Lower lobe of right lung (tissue), 2 donors: Measurements from ENCODE around the gene RAVER1. TPM values are rescaled to one million over a fixed set of nuclear protein-coding genes. Genes with fewer than 3 reads are reported as not detected.
"Not testable (repeated sequence)": the region's sequence is repeated elsewhere in the genome, so short reads cannot be mapped to it uniquely, and the experiment has no call there.

Source experiments
- ATAC-seq, 2 donors: fragments of 200-7000 bp; cut with Tn5 transposase; one replicate each; pipeline ENCODE4 v1.9.1; 2020 to 2022; ENCODE audit warnings: mild to moderate bottlenecking in 2 of 2, moderate library complexity in 2 of 2
- DNase-seq: peaks from one replicate; pipeline ENCODE4 v3.0.0-alpha.2; 2020
- H3K27ac ChIP-seq: fragments of 200-600 bp; one replicate; pipeline ENCODE4 v1.8.0; 2022
- H3K27me3 ChIP-seq: fragments of 200-600 bp; one replicate; pipeline ENCODE4 v1.8.0; 2022; ENCODE audit warnings: low read depth
- H3K36me3 ChIP-seq: fragments of 200-600 bp; one replicate; pipeline ENCODE4 v1.8.0; 2022; ENCODE audit warnings: mild to moderate bottlenecking
- H3K4me1 ChIP-seq: fragments of 200-600 bp; one replicate; pipeline ENCODE4 v1.8.0; 2022
- H3K4me3 ChIP-seq: fragments of 200-600 bp; one replicate; pipeline ENCODE4 v1.8.0; 2022; ENCODE audit warnings: mild to moderate bottlenecking
- H3K9me3 ChIP-seq: fragments of 200-600 bp; one replicate; pipeline ENCODE4 v1.8.0; 2022
- CTCF ChIP-seq: fragments of 200-600 bp; IDR thresholded peaks from one replicate; pipeline ENCODE4 v1.8.0; 2022; ENCODE audit warnings: antibody characterized with exemption, mild to moderate bottlenecking
- intact Hi-C: fragments of 100-400 bp; cut with DNase I; formaldehyde crosslinking; loops from one replicate; pipeline ENCODE4 v1.11.0; 2022
- total RNA-seq: library from RNA; stranded (reverse); fragmentation: NEBNext Ultra II Directional; extraction: Animal tissue kit (Norgen Biotek cat#: 25700); gene quantifications from one replicate; pipeline ENCODE4 v1.2.1, GENCODE V29; 2021
- donor health status: DM: no; HTN: yes; CAD: no; lungs with severe emphysema.

RAVER1 gene
- total RNA-seq, 1 donor from 2014 or later, result 29.6 TPM

GRCh38 chr19:10285393-10285792 lies 47.9 kb downstream of the RAVER1 start:
- no peaks in the 10 kb centered on the region for H3K9me3 ChIP-seq
- intact Hi-C loops, result no loop called here
- no peak overlapping the region for H3K27ac ChIP-seq
- H3K4me3 ChIP-seq, result no peak overlapping the region
- H3K27me3 ChIP-seq, result peaks cover 14% of the 10 kb centered on the region
- peaks cover 56% of the 10 kb centered on the region for H3K36me3 ChIP-seq
- TF ChIP-seq CTCF, result no peak
- ATAC-seq (no peak), DNase-seq (no peak)
- H3K4me1 ChIP-seq, result peaks cover 73% of the 10 kb centered on the region

- peak overlapping the region; percentile 68 for H3K27ac ChIP-seq
- no peak overlapping the region for H3K4me3 ChIP-seq
These were observed 48.4 kb downstream of the RAVER1 start for GRCh38 chr19:10284960-10285278.

GRCh38 chr19:10284065-10284959 lies 49.0 kb downstream of the RAVER1 start:
- no peak for DNase-seq
- intact Hi-C loops, result no loop called here
- H3K27ac ChIP-seq, result peak overlapping the region; percentile 68
- no peaks in the 10 kb centered on the region for H3K9me3 ChIP-seq
- H3K36me3 ChIP-seq, result peaks cover 67% of the 10 kb centered on the region
- no peak for TF ChIP-seq CTCF
- peaks cover 73% of the 10 kb centered on the region for H3K4me1 ChIP-seq
- peak overlapping the region; percentile 35 for H3K4me3 ChIP-seq
- peaks cover 4% of the 10 kb centered on the region for H3K27me3 ChIP-seq
- ATAC-seq, result no peak

More at GRCh38 chr19:10284960-10285278, 48.4 kb downstream of the RAVER1 start:
- H3K27me3 ChIP-seq, result peaks cover 10% of the 10 kb centered on the region
- DNase-seq (no peak), ATAC-seq (no peak)
- H3K9me3 ChIP-seq, result no peaks in the 10 kb centered on the region
- intact Hi-C loops, result no loop called here
- peaks cover 61% of the 10 kb centered on the region for H3K36me3 ChIP-seq
- TF ChIP-seq CTCF, result no peak
- H3K4me1 ChIP-seq, result peaks cover 73% of the 10 kb centered on the region

- H3K4me3 ChIP-seq, result peak overlapping the region; percentile 35
- H3K9me3 ChIP-seq, result no peaks in the 10 kb centered on the region
- intact Hi-C loops, result no loop called here
- TF ChIP-seq CTCF, result no peak
- no peaks in the 10 kb centered on the region for H3K27me3 ChIP-seq
- peak; percentile 80 for DNase-seq
- ATAC-seq, result peak; percentile 18 to 59
- H3K36me3 ChIP-seq, result peaks cover 75% of the 10 kb centered on the region
- H3K4me1 ChIP-seq, result peaks cover 73% of the 10 kb centered on the region
- peak overlapping the region; percentile 68 for H3K27ac ChIP-seq
These were observed 49.8 kb downstream of the RAVER1 start for GRCh38 chr19:10283301-10284064.

GRCh38 chr19:10282043-10282442 lies 51.3 kb downstream of the RAVER1 start:
- H3K27me3 ChIP-seq, H3K9me3 ChIP-seq, intact Hi-C loops, ATAC-seq, DNase-seq, H3K4me3 ChIP-seq: not testable (repeated sequence)
- peak overlapping the region; percentile 11 for H3K27ac ChIP-seq
- peaks cover 90% of the 10 kb centered on the region for H3K36me3 ChIP-seq
- peaks cover 68% of the 10 kb centered on the region for H3K4me1 ChIP-seq
